Measurements from ENCODE around the gene POLRMT. TPM values are rescaled to one million over a fixed set of nuclear protein-coding genes. Genes with fewer than 3 reads are reported as not detected.

The POLRMT gene
- total RNA-seq, 1 experiment from 2014 or later = 51.4 TPM

DNA sequence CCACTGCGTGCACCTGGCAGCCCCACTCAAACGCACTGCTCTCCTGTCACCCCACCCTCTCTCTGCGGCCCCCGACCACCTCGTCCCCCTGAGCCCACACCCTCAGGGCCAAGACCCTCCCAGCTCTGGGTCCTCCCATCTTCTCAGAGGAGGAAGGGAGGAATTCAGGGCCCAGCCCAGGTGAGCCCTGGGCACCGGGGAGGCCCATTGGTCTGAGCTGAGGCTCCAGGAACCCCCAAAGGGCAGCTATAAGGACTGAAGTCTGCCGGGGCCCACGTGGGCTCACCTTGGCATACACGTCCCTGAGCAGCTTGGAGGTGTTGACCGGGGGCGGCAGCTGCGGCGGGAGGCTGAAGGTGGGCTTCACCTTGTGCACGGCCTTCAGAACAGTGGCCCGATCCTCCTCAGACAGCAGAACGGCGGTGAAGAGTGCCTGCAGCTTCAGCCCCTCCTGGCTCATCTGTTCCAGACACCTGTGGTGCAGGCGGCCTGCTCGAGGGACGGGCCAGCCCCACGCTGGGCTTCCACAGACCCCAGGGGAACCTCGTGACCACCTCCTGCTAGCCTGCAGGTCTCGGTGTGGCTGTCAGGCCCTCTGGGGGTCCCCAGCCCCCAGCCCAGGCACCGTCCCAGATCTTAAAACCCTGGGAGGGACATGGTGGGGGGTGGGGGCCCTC is 8.8 kb downstream of the POLRMT start:
- no peaks in the 10 kb centered on the region for H3K27me3 Mint-ChIP-seq (ENCODE audit: unreplicated experiment)
- no peaks in the 10 kb centered on the region for H3K9me3 Mint-ChIP-seq (ENCODE audit: low read depth, unreplicated experiment)
- H3K27ac Mint-ChIP-seq (ENCODE audit: unreplicated experiment) = no peak overlapping the region
- peaks cover 42% of the 10 kb centered on the region for H3K36me3 Mint-ChIP-seq (ENCODE audit: insufficient read depth, unreplicated experiment)
- H3K4me3 Mint-ChIP-seq (ENCODE audit: low read depth, unreplicated experiment) = no peak overlapping the region
- DNase-seq = no peak
- TF ChIP-seq CTCF (IDR thresholded peaks at IDR 0.05; ENCODE audit: unreplicated experiment) = no peak
- BruUV-seq (replicated peaks) = no TSS peak
- no peaks in the 10 kb centered on the region for H3K4me1 Mint-ChIP-seq (ENCODE audit: low read depth, unreplicated experiment)
- CTCF ChIA-PET = no interaction called here
- intact Hi-C loops (cut with micrococcal nuclease; ENCODE audit: unreplicated experiment) = no loop called here

DNA sequence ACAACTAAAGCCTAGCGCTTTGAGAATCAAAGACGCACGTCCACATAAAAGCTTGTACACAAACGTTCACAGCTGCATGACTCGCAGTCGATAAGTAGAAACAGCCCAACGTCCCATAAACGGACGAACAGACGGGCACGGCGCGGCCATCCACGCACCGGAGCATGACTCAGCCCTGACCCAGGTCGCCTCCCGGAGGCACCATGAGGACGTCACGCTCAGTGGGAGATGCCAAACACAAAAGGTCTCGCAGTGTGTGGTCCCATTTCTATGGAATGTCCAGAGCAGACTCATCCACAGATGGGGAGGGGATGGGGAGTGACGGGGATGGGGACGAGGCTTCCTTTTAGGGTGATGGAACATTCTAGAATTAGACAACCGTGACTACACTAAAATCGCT is 9.4 kb downstream of the POLRMT start:
- Mint-ChIP-seq H3K4me3 (ENCODE audit: low read depth, unreplicated experiment) (no peak overlapping the region), H3K4me1 (ENCODE audit: low read depth, unreplicated experiment) (no peaks in the 10 kb centered on the region), H3K27me3 (ENCODE audit: unreplicated experiment) (no peaks in the 10 kb centered on the region), H3K27ac (ENCODE audit: unreplicated experiment) (no peak overlapping the region), H3K9me3 (ENCODE audit: low read depth, unreplicated experiment) (no peaks in the 10 kb centered on the region), H3K36me3 (ENCODE audit: insufficient read depth, unreplicated experiment) (peaks cover 41% of the 10 kb centered on the region)
- CTCF ChIA-PET = no interaction called here
- intact Hi-C loops (cut with micrococcal nuclease; ENCODE audit: unreplicated experiment) = no loop called here
- no peak for TF ChIP-seq CTCF (IDR thresholded peaks at IDR 0.05; ENCODE audit: unreplicated experiment)
- no peak for DNase-seq
- no TSS peak for BruUV-seq (replicated peaks)

DNA sequence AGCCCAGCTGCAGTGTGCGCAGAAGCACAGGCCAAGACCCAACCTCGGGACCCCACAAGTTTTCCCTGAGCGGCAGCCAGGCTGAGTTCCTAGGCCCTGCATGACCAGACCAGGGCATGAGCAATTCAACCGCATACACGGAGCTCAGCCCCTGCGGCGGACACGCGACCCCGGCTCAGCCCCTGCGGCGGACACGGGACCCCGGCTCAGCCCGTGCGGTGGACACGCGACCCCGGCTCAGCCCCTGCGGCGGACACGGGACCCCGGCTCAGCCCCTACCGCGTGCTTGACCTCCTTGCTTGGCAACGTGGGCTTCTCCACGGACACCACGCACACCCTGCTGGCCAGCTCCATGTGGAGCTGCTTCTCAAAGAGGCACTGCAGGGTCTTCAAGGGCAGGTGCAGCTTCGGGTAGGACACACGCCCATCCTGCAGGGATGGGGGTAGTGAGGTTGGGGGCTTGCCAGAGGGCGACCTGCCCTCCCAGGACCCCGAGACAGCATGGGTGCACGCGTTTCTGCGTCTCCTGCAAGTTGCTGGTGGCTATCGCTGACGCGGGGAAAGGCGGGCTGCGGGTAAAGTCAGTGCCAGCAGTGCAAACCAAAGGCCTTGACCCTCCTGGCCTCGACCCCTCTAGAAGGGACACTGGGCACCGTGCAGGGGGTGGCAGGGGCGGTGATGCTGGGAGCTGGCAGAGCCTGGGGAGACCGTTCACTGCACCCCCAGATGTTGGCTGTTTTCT is 10.0 kb downstream of the POLRMT start:
- no peaks in the 10 kb centered on the region for H3K9me3 Mint-ChIP-seq (ENCODE audit: low read depth, unreplicated experiment)
- no peak for DNase-seq
- CTCF ChIA-PET = no interaction called here
- TF ChIP-seq CTCF (IDR thresholded peaks at IDR 0.05; ENCODE audit: unreplicated experiment) = no peak
- H3K36me3 Mint-ChIP-seq (ENCODE audit: insufficient read depth, unreplicated experiment) = peaks cover 41% of the 10 kb centered on the region
- intact Hi-C loops (cut with micrococcal nuclease; ENCODE audit: unreplicated experiment) = no loop called here
- no peaks in the 10 kb centered on the region for H3K27me3 Mint-ChIP-seq (ENCODE audit: unreplicated experiment)
- H3K4me3 Mint-ChIP-seq (ENCODE audit: low read depth, unreplicated experiment) = no peak overlapping the region
- BruUV-seq (replicated peaks) = no TSS peak
- no peak overlapping the region for H3K27ac Mint-ChIP-seq (ENCODE audit: unreplicated experiment)
- H3K4me1 Mint-ChIP-seq (ENCODE audit: low read depth, unreplicated experiment) = no peaks in the 10 kb centered on the region

DNA sequence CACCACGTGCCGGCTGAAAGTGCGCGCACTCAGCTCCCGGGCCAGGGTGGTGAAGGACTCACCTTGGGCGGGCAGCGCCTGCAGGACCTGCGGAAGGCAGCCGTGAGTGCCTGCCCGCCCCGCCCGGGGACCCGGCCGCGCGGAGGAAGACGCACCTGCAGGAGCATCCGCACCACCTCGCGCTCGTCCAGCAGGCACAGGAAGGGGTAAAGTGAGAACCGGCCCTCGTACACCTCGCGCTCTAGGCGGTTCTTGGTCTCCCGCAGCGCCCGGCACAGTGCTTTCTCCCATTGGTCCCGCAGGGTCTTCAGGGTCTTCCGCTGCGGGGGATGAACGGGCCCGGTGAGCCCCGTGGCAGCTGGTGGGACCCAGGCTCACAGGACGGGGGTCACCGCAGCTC is 10.7 kb downstream of the POLRMT start:
- CTCF ChIA-PET = no interaction called here
- intact Hi-C loops (cut with micrococcal nuclease; ENCODE audit: unreplicated experiment) = no loop called here
- Mint-ChIP-seq H3K36me3 (ENCODE audit: insufficient read depth, unreplicated experiment) (peaks cover 38% of the 10 kb centered on the region), H3K9me3 (ENCODE audit: low read depth, unreplicated experiment) (no peaks in the 10 kb centered on the region), H3K4me3 (ENCODE audit: low read depth, unreplicated experiment) (no peak overlapping the region), H3K27me3 (ENCODE audit: unreplicated experiment) (no peaks in the 10 kb centered on the region), H3K4me1 (ENCODE audit: low read depth, unreplicated experiment) (no peaks in the 10 kb centered on the region), H3K27ac (ENCODE audit: unreplicated experiment) (no peak overlapping the region)
- BruUV-seq (replicated peaks) = no TSS peak
- DNase-seq = no peak
- no peak for TF ChIP-seq CTCF (IDR thresholded peaks at IDR 0.05; ENCODE audit: unreplicated experiment)

Measured in Calu3 (cell line).